H1 (cell line): ENCODE data around the gene AHI1.

Experiments used
- EZH2 ChIP-seq: fragments of 200-600 bp; sonication (generic); IDR thresholded peaks from 2 replicates; pipeline ENCODE4 v1.7.1; 2012; ENCODE audit warnings: low read depth, mild to moderate bottlenecking, moderate library complexity, low read length, inconsistent platforms; ENCODE audit not compliant: severe bottlenecking
- RAD21 ChIP-seq, 2 experiments: IDR thresholded peaks in 1 of 2; conservative IDR thresholded peaks in 1 of 2; 2 replicates each; pipeline ENCODE4 v1.6.1; 2011; ENCODE audit warnings: low read depth in 2 of 2, low read length in 2 of 2, improper control_type of control experiment in 1 of 2, inconsistent platforms in 1 of 2, mild to moderate bottlenecking in 1 of 2, moderate library complexity in 1 of 2
- TF ChIP-seq, protein P1 (sequence below), 3 experiments: IDR thresholded peaks; 1 replicate in 2 of 3; 2 replicates in 1 of 3; pipeline versions ENCODE4 v1.5.1 to v1.6.1; 2011; ENCODE audit warnings: low read length in 3 of 3, mild to moderate bottlenecking in 3 of 3, inconsistent platforms in 2 of 3, low read depth in 1 of 3, moderate library complexity in 1 of 3; ENCODE audit not compliant: insufficient read depth in 1 of 3; ENCODE audit errors: control extremely low read depth in 1 of 3
- TF ChIP-seq, protein P2 (sequence below): IDR thresholded peaks from 2 replicates; pipeline ENCODE4 v1.6.1; 2012; ENCODE audit warnings: inconsistent platforms

DNA sequence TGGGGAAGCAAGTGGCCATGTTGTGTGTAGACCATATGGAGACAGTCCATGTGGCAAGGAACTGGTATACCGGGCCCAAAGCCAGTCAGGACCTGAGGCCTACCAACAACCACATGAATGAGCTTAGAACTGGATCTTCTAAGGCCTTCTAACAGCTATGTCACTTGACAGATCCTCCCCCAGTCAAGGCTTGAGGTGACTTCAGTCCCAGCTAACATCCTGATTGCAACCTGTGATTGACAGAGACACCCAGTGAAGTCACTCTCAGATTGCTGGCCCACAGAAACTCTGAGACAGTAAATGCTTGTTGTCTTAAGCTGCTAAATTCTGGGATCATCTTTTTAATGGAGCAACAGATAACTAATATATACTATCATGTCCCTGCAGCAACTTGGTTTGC is 32.9 kb downstream of the AHI1 start:
- TF ChIP-seq RAD21 (IDR thresholded peaks at IDR 0.05 in 1 of 2, conservative IDR thresholded peaks at IDR 0.05 in 1 of 2; ENCODE audit: low read depth in 2 of 2, low read length in 2 of 2) = no peak
- TF ChIP-seq, protein P1, sequence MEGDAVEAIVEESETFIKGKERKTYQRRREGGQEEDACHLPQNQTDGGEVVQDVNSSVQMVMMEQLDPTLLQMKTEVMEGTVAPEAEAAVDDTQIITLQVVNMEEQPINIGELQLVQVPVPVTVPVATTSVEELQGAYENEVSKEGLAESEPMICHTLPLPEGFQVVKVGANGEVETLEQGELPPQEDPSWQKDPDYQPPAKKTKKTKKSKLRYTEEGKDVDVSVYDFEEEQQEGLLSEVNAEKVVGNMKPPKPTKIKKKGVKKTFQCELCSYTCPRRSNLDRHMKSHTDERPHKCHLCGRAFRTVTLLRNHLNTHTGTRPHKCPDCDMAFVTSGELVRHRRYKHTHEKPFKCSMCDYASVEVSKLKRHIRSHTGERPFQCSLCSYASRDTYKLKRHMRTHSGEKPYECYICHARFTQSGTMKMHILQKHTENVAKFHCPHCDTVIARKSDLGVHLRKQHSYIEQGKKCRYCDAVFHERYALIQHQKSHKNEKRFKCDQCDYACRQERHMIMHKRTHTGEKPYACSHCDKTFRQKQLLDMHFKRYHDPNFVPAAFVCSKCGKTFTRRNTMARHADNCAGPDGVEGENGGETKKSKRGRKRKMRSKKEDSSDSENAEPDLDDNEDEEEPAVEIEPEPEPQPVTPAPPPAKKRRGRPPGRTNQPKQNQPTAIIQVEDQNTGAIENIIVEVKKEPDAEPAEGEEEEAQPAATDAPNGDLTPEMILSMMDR (IDR thresholded peaks at IDR 0.05; ENCODE audit: control extremely low read depth in 1 of 3, insufficient read depth in 1 of 3, low read depth in 1 of 3, low read length in 3 of 3) = no peak
- TF ChIP-seq, protein P2, sequence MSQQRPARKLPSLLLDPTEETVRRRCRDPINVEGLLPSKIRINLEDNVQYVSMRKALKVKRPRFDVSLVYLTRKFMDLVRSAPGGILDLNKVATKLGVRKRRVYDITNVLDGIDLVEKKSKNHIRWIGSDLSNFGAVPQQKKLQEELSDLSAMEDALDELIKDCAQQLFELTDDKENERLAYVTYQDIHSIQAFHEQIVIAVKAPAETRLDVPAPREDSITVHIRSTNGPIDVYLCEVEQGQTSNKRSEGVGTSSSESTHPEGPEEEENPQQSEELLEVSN = no peak
- TF ChIP-seq EZH2 = no peak
